Hepatocyte (in vitro differentiated cells): Measurements from ENCODE around the gene IGFLR1.

Experiments used
- EZH2 ChIP-seq: fragments of 200-600 bp; sonication (generic); IDR thresholded peaks from 2 replicates; pipeline ENCODE4 v1.6.1; 2016; ENCODE audit warnings: antibody characterized with exemption, mild to moderate bottlenecking, borderline replicate concordance
- EZH2phosphoT487 ChIP-seq: fragments of 200-600 bp; sonication (generic); IDR thresholded peaks from one replicate; pipeline ENCODE4 v1.6.1; 2018; ENCODE audit warnings: antibody characterized with exemption, mild to moderate bottlenecking, low read depth, moderate library complexity; ENCODE audit not compliant: unreplicated experiment, severe bottlenecking
- TF ChIP-seq, protein P1 (sequence below): fragments of 200-600 bp; sonication (generic); IDR thresholded peaks from 2 replicates; pipeline ENCODE4 v1.5.1; 2016; ENCODE audit warnings: antibody characterized with exemption, mild to moderate bottlenecking; ENCODE audit not compliant: poor library complexity

DNA sequence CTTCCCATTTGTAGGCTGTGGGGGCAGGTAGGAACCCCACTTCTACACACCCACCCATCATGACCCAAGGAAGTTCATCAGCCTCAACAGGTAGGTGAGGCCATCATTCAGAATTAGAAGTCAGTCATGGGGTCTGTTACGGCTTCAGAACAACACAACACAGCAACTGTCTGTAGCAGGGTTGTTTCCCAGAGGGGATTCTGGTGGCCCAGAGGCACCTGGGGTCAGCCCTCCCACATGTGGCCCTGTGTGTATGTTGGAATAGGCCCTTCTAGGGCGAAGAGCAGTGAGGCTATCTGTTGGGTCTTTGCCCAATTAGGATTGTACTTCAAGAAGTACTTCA, 3.4 kb downstream of the IGFLR1 start:
- TF ChIP-seq, protein P1, sequence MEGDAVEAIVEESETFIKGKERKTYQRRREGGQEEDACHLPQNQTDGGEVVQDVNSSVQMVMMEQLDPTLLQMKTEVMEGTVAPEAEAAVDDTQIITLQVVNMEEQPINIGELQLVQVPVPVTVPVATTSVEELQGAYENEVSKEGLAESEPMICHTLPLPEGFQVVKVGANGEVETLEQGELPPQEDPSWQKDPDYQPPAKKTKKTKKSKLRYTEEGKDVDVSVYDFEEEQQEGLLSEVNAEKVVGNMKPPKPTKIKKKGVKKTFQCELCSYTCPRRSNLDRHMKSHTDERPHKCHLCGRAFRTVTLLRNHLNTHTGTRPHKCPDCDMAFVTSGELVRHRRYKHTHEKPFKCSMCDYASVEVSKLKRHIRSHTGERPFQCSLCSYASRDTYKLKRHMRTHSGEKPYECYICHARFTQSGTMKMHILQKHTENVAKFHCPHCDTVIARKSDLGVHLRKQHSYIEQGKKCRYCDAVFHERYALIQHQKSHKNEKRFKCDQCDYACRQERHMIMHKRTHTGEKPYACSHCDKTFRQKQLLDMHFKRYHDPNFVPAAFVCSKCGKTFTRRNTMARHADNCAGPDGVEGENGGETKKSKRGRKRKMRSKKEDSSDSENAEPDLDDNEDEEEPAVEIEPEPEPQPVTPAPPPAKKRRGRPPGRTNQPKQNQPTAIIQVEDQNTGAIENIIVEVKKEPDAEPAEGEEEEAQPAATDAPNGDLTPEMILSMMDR: no peak
- TF ChIP-seq EZH2phosphoT487 (no peak), EZH2 (no peak)
